Adrenal gland (tissue), 12 donors: Measurements from ENCODE around the gene SMG5. TPM values are rescaled to one million over a fixed set of nuclear protein-coding genes. Genes with fewer than 3 reads are reported as not detected.

Experiments used
- DNase-seq, 7 donors: peaks; one replicate each; pipeline ENCODE4 v3.0.0-alpha.2; 2019 to 2020
- H3K27ac ChIP-seq, 5 donors: fragments of 200-600 bp; sonication (generic) in 4 of 5; 1 replicate in 3 of 5; 2 replicates in 2 of 5; pipeline versions ENCODE4 v1.5.1 to v1.8.0; 2016 to 2020; ENCODE audit warnings: mild to moderate bottlenecking in 1 of 5
- H3K27me3 ChIP-seq: fragments of 200-600 bp; 2 replicates; pipeline ENCODE4 v1.8.0; 2021
- H3K36me3 ChIP-seq, 2 donors: fragments of 200-600 bp; replicated peaks in 1 of 2; 1 replicate in 1 of 2; 2 replicates in 1 of 2; pipeline versions ENCODE4 v1.5.1 to v1.8.0; 2018 to 2022
- H3K4me1 ChIP-seq, 2 donors: fragments of 200-600 bp; replicated peaks in 1 of 2; 1 replicate in 1 of 2; 2 replicates in 1 of 2; pipeline versions ENCODE4 v1.5.1 to v1.8.0; 2018 to 2021
- H3K4me3 ChIP-seq, 4 donors: fragments of 200-600 bp; sonication (generic) in 3 of 4; one replicate each; pipeline ENCODE4 v1.5.1; 2016 to 2018
- H3K9me3 ChIP-seq, 3 donors: fragments of 200-600 bp; sonication (generic) in 1 of 3; replicated peaks in 1 of 3; 1 replicate in 2 of 3; 2 replicates in 1 of 3; pipeline versions ENCODE4 v1.5.1 to v1.8.0; 2016 to 2021
- CTCF ChIP-seq, 6 experiments: fragments of 450-650 bp in 4 of 6; fragments of 200-600 bp in 2 of 6; sonication (generic) in 1 of 6; IDR thresholded peaks; 1 replicate in 5 of 6; 2 replicates in 1 of 6; pipeline versions ENCODE4 v1.5.1 to v1.8.0; 2016 to 2021; ENCODE audit warnings: antibody characterized with exemption in 6 of 6, mild to moderate bottlenecking in 2 of 6, moderate library complexity in 1 of 6
- POLR2A ChIP-seq, 2 donors: fragments of 450-650 bp; IDR thresholded peaks; one replicate each; pipeline ENCODE4 v1.6.1; 2017; ENCODE audit warnings: antibody characterized with exemption in 2 of 2, mild to moderate bottlenecking in 2 of 2, moderate library complexity in 1 of 2
- WGBS, 4 donors: extraction: QIAGEN DNeasy Blood & Tissue Kit in 2 of 4; methylation state at CpG; one replicate each; pipeline versions ENCODE4 v1.1.5 to v1.1.7; 2013 to 2017; 5-methylcytosine and 5-hydroxymethylcytosine counted together
- intact Hi-C, 2 donors: fragments of 100-400 bp; cut with DNase I; formaldehyde crosslinking; loops; one replicate each; pipeline versions ENCODE4 v1.14.1 to v1.15.0; 2022 to 2023
- polyA plus RNA-seq, 3 donors: library from polyadenylated mRNA; stranded (reverse); fragments of 200-250 nt in 2 of 3; fragments of 350-450 nt in 1 of 3; fragmentation: Illumina TruSeq in 1 of 3; extraction: RNeasy Lipid Tissue Mini Kit (QIAGEN cat#74804) in 1 of 3; gene quantifications; one replicate each; pipeline ENCODE4 v1.2.3, GENCODE V29; 2013 to 2014
- total RNA-seq, 9 donors: library from RNA; depleted of rRNA in 4 of 9; stranded (reverse); fragments of >200 nt in 4 of 9; fragments of 120-200 nt in 1 of 9; fragmentation: NEBNext Ultra II Directional in 1 of 9; extraction: Animal tissue kit (Norgen Biotek cat#: 25700) in 1 of 9; gene quantifications; one replicate each; pipeline versions ENCODE4 v1.1.0 to v1.2.4, GENCODE V29; 2013 to 2023
- donor health status: healthy with polysubstance abuse.
- donor health status: Bipolar disorder and iron deficiency.
- donor health status: DM: yes; HTN: yes; CAD: no.
- donor health status: DM: no; HTN: no; CAD: no.
- donor health status: DM: no; HTN: no; CAD: no.
- donor health status: DM: yes; HTN: yes; CAD: no.

SMG5 gene
- total and polyA plus RNA-seq, 12 donors, result 25.5 to 110 (median 83.5) TPM

GRCh38 chr1:156251527-156251926 is 31.1 kb downstream of the SMG5 start:
- intact Hi-C loops, result no loop called here
- DNase-seq, result no peak
- peaks cover 0 to 72% of the 10 kb centered on the region in 2 donors for H3K36me3 ChIP-seq
- no peaks in the 10 kb centered on the region for H3K9me3 ChIP-seq
- peak overlapping the region in 1 of 5 donors; percentile 30 for H3K27ac ChIP-seq
- TF ChIP-seq POLR2A (IDR thresholded peaks at IDR 0.05), result no peak
- TF ChIP-seq CTCF (IDR thresholded peaks at IDR 0.05), result no peak
- 46 to 100% (median 62%) methylated on average over 1 to 3 of the region's 3 CpGs for WGBS, 4 donors
- no peak overlapping the region for H3K4me3 ChIP-seq
- no peaks in the 10 kb centered on the region for H3K4me1 ChIP-seq
- H3K27me3 ChIP-seq, result no peaks in the 10 kb centered on the region

GRCh38 chr1:156249593-156249992 is 33.0 kb downstream of the SMG5 start:
- H3K4me1 ChIP-seq, result peaks cover 0 to 12% of the 10 kb centered on the region in 2 donors
- intact Hi-C loops, result no loop called here
- TF ChIP-seq POLR2A (IDR thresholded peaks at IDR 0.05) (no peak), CTCF (IDR thresholded peaks at IDR 0.05) (no peak)

GRCh38 chr1:156248323-156248683 is 34.3 kb downstream of the SMG5 start:
- H3K27me3 ChIP-seq, result no peaks in the 10 kb centered on the region
- H3K36me3 ChIP-seq, result peaks cover 0 to 41% of the 10 kb centered on the region in 2 donors
- H3K4me1 ChIP-seq, result peaks cover 0 to 12% of the 10 kb centered on the region in 2 donors
- no peak overlapping the region for H3K27ac ChIP-seq
- no peak for DNase-seq
- intact Hi-C loops, result no loop called here
- no peak for TF ChIP-seq CTCF (IDR thresholded peaks at IDR 0.05)
- TF ChIP-seq POLR2A (IDR thresholded peaks at IDR 0.05), result no peak
- no peak overlapping the region for H3K4me3 ChIP-seq
- H3K9me3 ChIP-seq, result no peaks in the 10 kb centered on the region
- 68 to 78% (median 72%) methylated on average over 3 to 4 of the region's 4 CpGs for WGBS, 4 donors

More at GRCh38 chr1:156249593-156249992, 33.0 kb downstream of the SMG5 start:
- peaks cover 0 to 52% of the 10 kb centered on the region in 2 donors for H3K36me3 ChIP-seq
- H3K9me3 ChIP-seq, result no peaks in the 10 kb centered on the region
- H3K27me3 ChIP-seq, result no peaks in the 10 kb centered on the region
- H3K4me3 ChIP-seq, result no peak overlapping the region
- peak overlapping the region in 1 of 5 donors; percentile 21 for H3K27ac ChIP-seq
- 70 to 92% (median 88%) methylated on average over 3 to 5 of the region's 5 CpGs for WGBS, 4 donors
- DNase-seq, result no peak

- peak in 3 of 7 donors; percentile 22 to 31 (median 23) for DNase-seq
- Histone ChIP-seq H3K27ac (peak within 1 kb of the TSS in 1 of 5 donors; percentile 49), H3K4me1 (peaks cover 0 to 12% of the 10 kb centered on the region in 2 donors), H3K4me3 (no peak within 1 kb of the TSS), H3K36me3 (peaks cover 0 to 35% of the 10 kb centered on the region in 2 donors), H3K27me3 (no peaks in the 10 kb centered on the region), H3K9me3 (no peaks in the 10 kb centered on the region)
- intact Hi-C loops, result no loop called here
- TF ChIP-seq CTCF (IDR thresholded peaks at IDR 0.05), result no peak
- TF ChIP-seq POLR2A (IDR thresholded peaks at IDR 0.05), result no peak
- WGBS, 4 donors, result 45 to 60% (median 52%) methylated on average over 6 to 16 of the region's 16 CpGs
Observed at GRCh38 chr1:156247460-156248322, 34.9 kb downstream of the SMG5 start, which contains the start of gene PAQR6. Gene PAQR6 (minus strand): TSS chr1:156248056. CDS start chr1:156246731, 1,325 bp downstream.
